Activated T-cell treated with anti-CD3 and anti-CD28 coated beads, Interleukin-2, amount 50 U/mL, for 4 hours (primary cell): ENCODE measurements around the gene ALPL. TPM values are rescaled to one million over a fixed set of nuclear protein-coding genes. Genes with fewer than 3 reads are reported as not detected.
A peak's percentile ranks its signal among the peaks of the same experiment; 100 is the strongest.

Experiments used
- ATAC-seq, 2 donors: fragments of 200-7000 bp; cut with Tn5 transposase; one replicate each; pipeline ENCODE4 v1.10.0; 2021
- DNase-seq: peaks from one replicate; pipeline ENCODE4 v3.0.0-alpha.2; 2020
- H3K27me3 Mint-ChIP-seq: one replicate; pipeline ENCODE4 v1.8.0; 2021; ENCODE audit warnings: low read depth, mixed read lengths
- H3K36me3 Mint-ChIP-seq: one replicate; pipeline ENCODE4 v1.8.0; 2022; ENCODE audit warnings: mixed read lengths; ENCODE audit not compliant: insufficient read depth
- H3K4me1 Mint-ChIP-seq: one replicate; pipeline ENCODE4 v1.8.0; 2021; ENCODE audit warnings: low read depth, mixed read lengths
- H3K4me3 Mint-ChIP-seq: one replicate; pipeline ENCODE4 v1.8.0; 2021; ENCODE audit warnings: mild to moderate bottlenecking, moderate library complexity, mixed read lengths
- H3K9me3 Mint-ChIP-seq: one replicate; pipeline ENCODE4 v1.8.0; 2021; ENCODE audit warnings: mixed read lengths
- total RNA-seq, 3 donors: library from RNA; stranded (reverse); gene quantifications; one replicate each; pipeline ENCODE4 v1.2.1, GENCODE V29; 2021

ALPL gene
- total RNA-seq, 3 donors from 2014 or later: 0.33 to 0.38 (median 0.34) TPM

DNA sequence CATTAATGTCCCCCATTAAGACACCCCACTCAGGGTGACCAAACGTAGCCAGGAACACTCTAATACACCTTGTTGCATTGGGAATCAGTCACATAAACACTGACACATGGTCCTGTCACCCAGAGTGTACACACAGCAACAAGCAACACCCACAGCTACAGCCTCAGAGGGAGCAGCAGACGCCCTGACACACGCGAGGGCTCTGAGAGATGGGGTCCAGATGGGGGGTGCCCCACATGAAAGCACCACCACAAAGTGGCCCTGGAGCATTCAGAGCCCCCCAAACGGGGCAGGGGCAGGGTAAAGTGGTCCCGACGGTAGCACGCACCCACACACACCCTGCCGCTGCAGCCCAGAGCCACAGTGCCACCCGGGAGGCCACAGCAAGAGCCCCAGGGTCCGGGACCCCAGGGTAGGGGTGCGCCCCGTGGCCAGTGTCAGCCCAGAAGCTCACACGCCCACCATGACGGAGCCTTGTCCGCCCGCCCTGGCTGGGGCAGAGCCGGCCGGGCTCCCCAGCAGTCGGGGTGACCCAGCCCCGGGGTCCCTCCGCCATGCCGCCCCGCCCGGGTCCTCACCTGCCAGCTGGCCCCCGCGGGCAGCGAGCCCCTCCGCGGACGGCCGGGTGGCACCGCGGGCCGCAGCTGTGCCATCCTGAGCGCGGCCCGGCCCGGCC, 112.7 kb downstream of the ALPL start:
- ATAC-seq (peak; percentile 10), DNase-seq (no peak)
- Mint-ChIP-seq H3K4me3 (peak overlapping the region; percentile 4), H3K36me3 (no peaks in the 10 kb centered on the region), H3K4me1 (peaks cover 9% of the 10 kb centered on the region), H3K27me3 (peaks cover 32% of the 10 kb centered on the region), H3K9me3 (no peaks in the 10 kb centered on the region)

DNA sequence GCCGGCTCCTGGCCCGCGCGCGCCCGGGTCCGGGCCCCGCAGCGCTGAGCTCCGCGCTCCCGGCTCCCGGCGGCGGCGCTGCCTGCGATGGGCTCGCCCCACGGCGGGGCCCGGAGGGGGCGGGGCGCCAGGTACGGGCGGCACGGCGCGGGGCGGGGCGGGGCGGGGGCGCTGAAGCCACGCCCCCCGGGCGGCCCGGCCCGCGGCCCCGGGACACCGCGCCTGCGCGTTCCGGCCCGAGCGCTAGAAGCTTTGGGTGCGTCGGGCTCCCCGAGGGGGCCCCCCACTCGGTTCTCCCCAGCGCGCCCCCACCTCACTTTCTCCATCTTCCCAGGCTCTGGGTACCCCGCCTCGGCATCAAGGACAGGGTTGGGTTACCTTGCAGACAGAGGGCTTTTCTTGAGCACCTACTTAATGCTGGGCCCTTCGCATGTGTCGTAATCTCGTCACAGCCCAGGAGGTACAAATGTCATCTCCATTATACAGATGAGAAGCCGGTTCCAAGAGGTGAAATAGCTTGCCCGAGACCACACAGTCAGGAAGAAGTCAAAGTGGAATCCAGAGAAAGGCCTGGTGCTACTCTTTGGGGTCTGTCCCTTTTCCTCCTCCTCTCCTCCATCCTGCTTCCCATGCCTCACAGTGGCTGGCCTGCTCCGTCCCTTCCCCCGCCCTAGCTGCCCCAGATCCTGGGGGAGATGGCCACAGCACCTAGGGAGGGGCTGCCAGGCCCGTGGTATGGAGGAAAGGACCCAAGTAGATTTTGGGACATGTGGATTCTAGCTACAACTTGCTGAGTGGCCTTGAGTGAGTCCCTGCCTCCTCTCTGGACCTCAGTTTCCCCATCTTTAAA, 113.5 kb downstream of the ALPL start:
- H3K4me1 Mint-ChIP-seq: peaks cover 9% of the 10 kb centered on the region
- H3K36me3 Mint-ChIP-seq: no peaks in the 10 kb centered on the region
- H3K4me3 Mint-ChIP-seq: peak overlapping the region; percentile 53
- ATAC-seq (peak; percentile 80 to 88), DNase-seq (peak; percentile 43)
- no peaks in the 10 kb centered on the region for H3K9me3 Mint-ChIP-seq
- H3K27me3 Mint-ChIP-seq: peaks cover 32% of the 10 kb centered on the region

DNA sequence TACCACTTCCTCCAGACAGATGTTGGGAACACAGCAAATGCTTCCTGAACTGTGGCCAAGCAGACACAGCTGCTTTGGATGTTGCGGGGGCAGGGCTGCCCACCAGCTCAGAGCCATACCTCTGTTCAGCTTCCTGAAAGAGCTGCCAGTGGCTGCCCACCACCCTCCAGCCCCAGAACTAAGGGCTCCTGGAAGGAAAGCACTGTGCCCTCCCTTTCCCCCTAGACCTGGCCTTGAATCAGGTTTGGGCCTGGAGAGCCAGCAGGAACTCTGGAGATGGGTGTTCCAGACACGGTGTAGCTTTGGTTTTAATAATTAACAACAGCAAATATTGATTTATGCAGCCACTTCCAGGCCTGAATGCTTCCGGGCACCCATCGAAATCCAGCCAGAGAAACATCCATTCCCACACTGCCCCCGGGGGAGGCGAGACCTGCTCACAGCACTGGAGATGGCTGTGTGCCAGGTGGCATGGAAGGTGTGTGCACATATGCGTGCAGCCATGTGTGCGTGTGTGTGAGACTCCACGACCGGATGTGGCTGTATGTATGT, 114.3 kb downstream of the ALPL start:
- Mint-ChIP-seq H3K27me3 (peaks cover 32% of the 10 kb centered on the region), H3K4me1 (peaks cover 9% of the 10 kb centered on the region), H3K9me3 (no peaks in the 10 kb centered on the region), H3K36me3 (no peaks in the 10 kb centered on the region), H3K4me3 (no peak overlapping the region)
- DNase-seq (no peak), ATAC-seq (no peak)

DNA sequence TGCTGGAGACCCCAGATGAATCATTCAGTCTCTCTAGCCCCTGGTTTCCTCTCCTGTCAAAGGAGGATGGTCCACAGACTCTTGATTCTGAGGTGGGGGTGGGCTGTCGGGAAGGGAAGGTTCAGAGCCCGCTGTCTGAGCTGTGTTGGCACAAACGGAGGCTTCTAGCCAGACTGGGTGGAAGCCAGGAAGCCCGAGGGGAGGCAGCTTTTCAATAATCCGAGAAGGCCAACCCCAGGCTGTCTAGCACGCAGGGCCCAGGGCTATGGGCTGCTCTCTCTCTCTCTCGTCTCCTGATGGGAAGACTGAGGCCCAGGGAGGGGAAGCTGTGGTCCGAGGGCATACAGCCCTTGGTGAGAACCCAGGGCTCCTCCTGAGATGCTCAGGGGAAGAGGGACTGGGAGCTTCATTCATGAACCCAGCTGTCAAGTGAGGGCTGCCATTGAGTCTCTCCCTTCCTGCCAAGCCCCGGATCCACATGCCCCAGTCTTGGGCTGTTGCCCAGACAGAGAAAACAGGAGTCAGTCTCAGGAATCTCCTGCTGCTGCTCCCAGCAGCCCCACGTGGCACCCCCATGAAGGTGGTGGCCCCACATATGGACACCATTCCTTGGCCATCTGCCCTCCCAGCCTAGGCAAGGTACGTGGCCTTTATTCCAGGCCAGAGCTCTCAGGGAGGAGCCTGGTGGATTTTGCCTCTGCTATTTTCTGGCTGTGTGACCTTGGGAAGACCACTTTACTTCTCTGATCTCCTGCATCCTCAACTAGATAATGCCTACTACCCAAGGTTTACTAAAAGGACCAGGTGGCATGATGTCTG, 115.6 kb downstream of the ALPL start:
- no peaks in the 10 kb centered on the region for H3K36me3 Mint-ChIP-seq
- peaks cover 37% of the 10 kb centered on the region for H3K27me3 Mint-ChIP-seq
- DNase-seq (no peak), ATAC-seq (no peak)
- H3K4me1 Mint-ChIP-seq: peaks cover 9% of the 10 kb centered on the region
- no peak overlapping the region for H3K4me3 Mint-ChIP-seq
- no peaks in the 10 kb centered on the region for H3K9me3 Mint-ChIP-seq

DNA sequence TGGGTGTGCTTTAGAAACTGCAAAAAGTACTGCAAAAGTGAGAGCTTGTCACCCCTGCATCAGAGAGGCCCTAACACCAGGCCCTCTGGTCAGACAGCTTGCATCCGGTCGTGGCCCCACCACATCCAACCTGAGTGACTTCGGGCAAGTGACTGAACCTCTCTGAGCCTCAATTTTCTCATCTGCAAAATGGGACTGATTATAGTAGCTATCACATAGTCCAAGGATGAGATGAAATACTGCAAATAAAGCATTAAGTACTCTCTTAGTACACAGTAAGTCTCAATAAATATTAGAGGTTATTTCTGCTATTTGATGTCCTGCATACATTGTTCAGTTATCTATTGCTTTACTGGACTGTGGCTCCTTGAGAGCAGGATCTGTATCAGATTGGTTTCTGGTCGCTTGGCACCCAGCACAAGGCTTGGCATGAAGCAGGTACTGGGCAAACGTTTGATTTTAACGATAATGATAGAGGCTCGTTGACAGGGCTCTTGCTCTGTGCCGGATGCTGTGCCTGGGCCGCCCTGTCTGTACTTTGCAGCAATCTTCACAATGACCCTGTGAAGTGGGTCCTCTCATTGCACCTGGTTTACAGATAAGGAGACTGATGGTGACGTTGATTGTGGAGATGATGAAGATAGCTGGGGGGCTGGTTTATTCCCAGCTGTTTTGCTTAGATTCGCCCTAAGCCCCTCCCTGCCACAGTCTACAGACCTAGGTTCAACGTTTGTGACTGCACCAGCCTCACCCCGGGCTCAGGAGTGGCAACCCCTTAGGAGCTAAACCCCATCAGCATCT, 116.4 kb downstream of the ALPL start:
- DNase-seq (no peak), ATAC-seq (no peak)
- peaks cover 9% of the 10 kb centered on the region for H3K4me1 Mint-ChIP-seq
- H3K9me3 Mint-ChIP-seq: no peaks in the 10 kb centered on the region
- H3K36me3 Mint-ChIP-seq: no peaks in the 10 kb centered on the region
- peaks cover 36% of the 10 kb centered on the region for H3K27me3 Mint-ChIP-seq
- H3K4me3 Mint-ChIP-seq: no peak overlapping the region

DNA sequence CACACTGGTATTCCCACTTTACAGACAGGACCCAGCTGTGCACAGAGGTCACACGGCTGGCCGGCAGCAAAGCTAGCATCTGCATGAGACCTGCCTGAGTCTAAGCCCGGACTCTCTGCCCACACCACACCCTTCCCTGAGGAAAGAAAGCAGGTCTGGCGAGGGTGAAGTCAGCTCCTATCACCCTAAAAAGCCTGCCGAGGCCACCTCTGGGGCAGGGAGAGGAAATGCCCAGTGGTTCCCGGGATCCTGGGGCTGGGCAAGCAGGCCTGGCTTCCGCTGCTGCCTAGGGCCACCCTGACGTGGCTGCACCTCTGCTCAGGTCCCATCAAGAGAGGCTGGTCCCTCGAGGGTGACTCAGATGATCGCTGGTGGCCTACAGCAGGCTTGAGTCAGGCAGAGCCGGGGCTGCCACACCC, 117.7 kb downstream of the ALPL start:
- Mint-ChIP-seq H3K4me1 (peaks cover 4% of the 10 kb centered on the region), H3K4me3 (no peak overlapping the region), H3K9me3 (no peaks in the 10 kb centered on the region), H3K36me3 (no peaks in the 10 kb centered on the region), H3K27me3 (peaks cover 32% of the 10 kb centered on the region)
- DNase-seq (no peak), ATAC-seq (no peak)

Other genes with a start within 250 kb of the ALPL start
- 100 to 1,000 TPM; 121 to 168 (median 149) TPM for gene ECE1, start 219.0 kb upstream of the ALPL start, total RNA-seq
- gene NBPF3, start 69.3 kb upstream of the ALPL start, total RNA-seq: 1 to 10 TPM; 4.2 to 4.8 (median 4.3) TPM
- 1 to 10 TPM in 2 of 3 donors, under 1 TPM in 1; 0.46 to 1.4 (median 1.2) TPM for gene RAP1GAP, start 159.9 kb downstream of the ALPL start, total RNA-seq